H1 (cell line): Measurements from ENCODE around the gene ZNF526. TPM values are rescaled to one million over a fixed set of nuclear protein-coding genes. Genes with fewer than 3 reads are reported as not detected.

Experiments used
- BACH1 ChIP-seq: IDR thresholded peaks from 2 replicates; pipeline ENCODE4 v1.6.1; 2012; ENCODE audit warnings: low read length, improper control_type of control experiment
- CHD7 ChIP-seq: fragments of 300-600 bp; sonication (generic); IDR thresholded peaks from 2 replicates; pipeline ENCODE4 v1.7.1; 2012; ENCODE audit warnings: low read length, moderate library complexity, mild to moderate bottlenecking, inconsistent platforms; ENCODE audit not compliant: insufficient replicate concordance
- E2F6 ChIP-seq: IDR thresholded peaks from 2 replicates; pipeline ENCODE4 v1.6.1; 2012; ENCODE audit warnings: inconsistent platforms
- HDAC2 ChIP-seq, 2 experiments: fragments of 300-600 bp in 1 of 2; sonication (generic) in 1 of 2; IDR thresholded peaks; 2 replicates each; pipeline ENCODE4 v1.6.1; 2011 to 2012; ENCODE audit warnings: low read depth in 2 of 2, low read length in 2 of 2, mild to moderate bottlenecking in 2 of 2, moderate library complexity in 2 of 2, borderline replicate concordance in 1 of 2, inconsistent platforms in 1 of 2
- MAX ChIP-seq: IDR thresholded peaks from 2 replicates; pipeline ENCODE4 v1.6.1; 2012; ENCODE audit warnings: inconsistent platforms
- SIN3A ChIP-seq, 2 experiments: IDR thresholded peaks in 1 of 2; conservative IDR thresholded peaks in 1 of 2; 2 replicates each; pipeline ENCODE4 v1.6.1; 2011 to 2012; ENCODE audit warnings: low read length in 2 of 2, improper control_type of control experiment in 1 of 2, low read depth in 1 of 2, mild to moderate bottlenecking in 1 of 2
- SIRT6 ChIP-seq: IDR thresholded peaks from one replicate; pipeline ENCODE4 v1.7.1; 2012; ENCODE audit warnings: low read length, inconsistent platforms
- SP2 ChIP-seq: IDR thresholded peaks from 2 replicates; pipeline ENCODE4 v1.6.1; 2012; ENCODE audit warnings: mild to moderate bottlenecking, low read length, inconsistent platforms
- TBP ChIP-seq: IDR thresholded peaks from 2 replicates; pipeline ENCODE4 v1.6.1; 2011; ENCODE audit warnings: low read depth, low read length, improper control_type of control experiment
- ZNF274 ChIP-seq: IDR thresholded peaks from 2 replicates; pipeline ENCODE4 v1.7.0; 2012; ENCODE audit warnings: low read length, borderline replicate concordance; ENCODE audit errors: extremely low read depth
- polyA plus RNA-seq, 7 experiments: library from polyadenylated mRNA; depleted of rRNA in 3 of 7; stranded (reverse) in 5 of 7; unstranded in 2 of 7; fragments of >200 nt in 5 of 7; fragments of 200-250 nt in 2 of 7; gene quantifications; 1 replicate in 5 of 7; 2 replicates in 1 of 7; 4 replicates in 1 of 7; pipeline versions ENCODE4 v1.2.1 to v1.2.3, GENCODE V29; 2011 to 2013; ENCODE audit warnings: missing spikeins in 2 of 7, mixed read lengths in 2 of 7
- total RNA-seq: library from RNA; stranded (reverse); fragmentation: NEBNext Ultra II Directional; extraction: Animal tissue kit (Norgen Biotek cat#: 25700); gene quantifications from 2 replicates; pipeline ENCODE4 v1.2.1, GENCODE V29; 2021

ZNF526 gene
- total and polyA plus RNA-seq, 2 of the 8 experiments (the other 6 are each of a cell fraction or from before 2014, with no cell fraction given): 8.4 to 14.1 TPM

- TF ChIP-seq HDAC2 (IDR thresholded peaks at IDR 0.05; ENCODE audit: borderline replicate concordance in 1 of 2, low read depth in 2 of 2, low read length in 2 of 2): peak in 1 of 2 experiments; percentile 56; a peak in 1 of 4 replicates
- peak in 1 of 2 experiments; percentile 82; a peak in 1 of 4 replicates for TF ChIP-seq SIN3A (conservative IDR thresholded peaks at IDR 0.05 in 1 of 2, IDR thresholded peaks at IDR 0.05 in 1 of 2; ENCODE audit: low read depth in 1 of 2, low read length in 2 of 2)
- no peak for TF ChIP-seq CHD7
- TF ChIP-seq TBP: peak; percentile 26; the same call in 1 of the 2 replicates
- TF ChIP-seq MAX: peak; percentile 51; the same call in 1 of the 2 replicates
- no peak for TF ChIP-seq ZNF274
- no peak for TF ChIP-seq SP2
- 0 out of 2 replicates have a peak, but pooled peaks have one; percentile 35 for TF ChIP-seq BACH1
- TF ChIP-seq SIRT6: no peak
- 0 out of 2 replicates have a peak, but pooled peaks have one; percentile 20 for TF ChIP-seq E2F6
- TF ChIP-seq, all 59 proteins: peak for 10
Measured at GRCh38 chr19:42184401-42184861, 35.7 kb upstream of the ZNF526 start (continued).
